Activated naive CD4-positive, alpha-beta T cell (primary cell): ENCODE data around the gene LENEP.

Source experiments
- DNase-seq, 4 experiments: peaks; one replicate each; lab custom pipeline; 2025; lab: John Stamatoyannopoulos, UW

LENEP gene

DNA sequence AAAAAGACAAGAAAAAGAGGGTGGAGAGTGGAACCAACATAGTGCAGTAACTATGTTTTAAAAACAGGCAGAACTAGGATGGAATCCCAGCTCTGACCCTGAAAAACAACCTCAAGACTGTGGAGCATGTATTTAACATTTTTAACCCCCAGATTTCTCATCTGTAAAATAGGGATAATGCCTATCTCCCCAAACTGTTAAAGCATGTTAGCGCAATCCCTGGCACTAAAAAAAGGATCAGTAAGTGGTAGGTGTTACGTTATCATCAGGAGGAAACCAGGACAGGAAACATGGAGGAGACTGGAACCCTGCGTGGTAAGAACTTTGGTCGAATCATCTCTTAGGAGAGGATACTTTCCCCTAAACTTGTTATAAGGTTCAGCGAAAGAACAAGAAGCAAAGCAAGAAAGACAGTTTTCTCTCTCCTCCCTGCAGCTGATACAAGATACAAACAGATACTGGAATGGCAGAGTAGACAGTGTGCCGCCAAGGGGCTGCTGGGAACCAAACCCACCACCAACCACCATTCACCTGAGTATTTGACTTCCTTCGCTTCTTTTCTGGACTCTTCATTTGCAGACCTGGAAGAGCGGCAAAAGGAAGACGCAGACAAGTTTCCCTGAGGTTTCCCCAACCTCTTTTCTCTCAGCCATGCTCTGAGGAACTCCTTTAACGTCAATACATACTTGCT lies 32.8 kb upstream of the LENEP start:
- DNase-seq = no peak

DNA sequence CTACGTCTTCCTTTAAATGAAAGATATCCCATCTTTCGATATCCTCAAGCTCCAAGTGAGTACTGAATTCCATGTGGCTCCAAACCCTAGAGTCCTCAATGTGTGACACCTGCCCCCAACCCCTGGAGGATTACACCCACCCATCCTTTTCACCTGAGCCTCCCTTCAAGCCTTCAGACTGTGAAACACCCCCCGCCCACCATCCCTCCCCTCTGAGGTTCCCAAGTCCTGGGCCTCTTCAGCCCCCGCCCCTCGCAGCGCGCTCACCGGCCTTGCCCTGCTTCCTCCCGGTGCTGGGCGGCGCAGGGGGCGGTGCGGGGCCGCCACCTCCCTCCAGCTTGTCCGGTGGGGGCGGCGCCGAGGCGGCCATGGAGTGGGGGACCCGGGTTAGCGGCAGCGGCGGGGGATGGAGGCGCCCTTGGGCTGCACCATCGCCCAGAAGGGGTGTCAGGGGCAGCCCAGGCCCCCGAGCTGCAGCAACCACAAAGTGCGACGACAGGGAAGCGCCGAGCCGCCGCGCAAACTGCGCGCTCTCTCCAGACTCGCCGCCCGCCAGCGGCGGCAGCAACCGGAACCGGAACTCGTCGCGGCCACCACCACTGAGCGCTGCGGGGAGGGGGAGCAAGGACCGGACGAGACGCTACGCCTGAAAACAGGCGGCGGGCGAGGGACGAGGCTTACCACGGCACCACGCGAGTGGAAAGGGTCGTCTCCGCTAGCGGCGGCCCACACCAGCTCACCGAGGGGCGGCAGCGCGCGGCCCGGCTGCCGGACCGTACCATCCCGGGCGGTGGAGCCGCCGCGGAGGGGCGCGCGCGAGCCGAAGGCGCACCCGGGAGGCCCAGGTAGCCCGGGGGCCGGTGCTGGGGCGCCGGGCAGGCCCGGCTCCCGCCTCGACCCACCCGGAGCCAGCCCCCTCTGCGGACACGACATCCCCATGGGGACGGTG lies 31.9 kb upstream of the LENEP start, which contains the start of gene PYGO2:
Gene PYGO2 (minus strand): TSS at position 576 of the 949 bp plus-strand sequence. CDS start 206 bp downstream, at position 370.
- peak; percentile 50 to 75 (median 62) for DNase-seq

DNA sequence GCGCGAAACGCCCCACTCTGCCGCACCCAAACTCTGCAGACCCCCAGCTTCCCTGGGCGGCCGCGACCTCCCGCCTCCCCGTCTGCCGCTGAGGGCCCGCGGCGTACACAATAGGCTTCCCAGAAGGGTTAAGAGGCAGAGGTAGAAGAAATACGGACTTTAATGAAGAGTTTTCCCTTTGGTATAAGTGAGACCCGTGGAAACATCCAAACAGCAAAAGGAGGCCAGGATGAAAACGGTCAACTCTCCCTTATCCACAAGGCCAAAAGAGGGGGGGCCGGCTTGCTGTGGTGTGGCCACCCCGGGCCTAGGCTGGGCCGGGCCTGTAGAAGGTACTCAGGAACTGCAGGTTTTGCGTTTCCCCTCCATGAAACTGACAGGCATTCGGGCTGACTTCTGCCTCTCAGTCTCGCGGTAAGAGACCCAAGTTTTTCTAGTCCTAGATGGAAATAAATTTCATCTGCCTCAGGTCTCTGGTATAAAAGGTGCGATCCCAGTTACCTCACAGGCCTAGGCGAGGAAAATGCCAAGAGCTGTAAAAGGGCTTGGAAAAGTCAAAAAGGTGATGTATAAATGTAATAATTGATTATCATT lies 31.1 kb upstream of the LENEP start:
- no peak for DNase-seq

DNA sequence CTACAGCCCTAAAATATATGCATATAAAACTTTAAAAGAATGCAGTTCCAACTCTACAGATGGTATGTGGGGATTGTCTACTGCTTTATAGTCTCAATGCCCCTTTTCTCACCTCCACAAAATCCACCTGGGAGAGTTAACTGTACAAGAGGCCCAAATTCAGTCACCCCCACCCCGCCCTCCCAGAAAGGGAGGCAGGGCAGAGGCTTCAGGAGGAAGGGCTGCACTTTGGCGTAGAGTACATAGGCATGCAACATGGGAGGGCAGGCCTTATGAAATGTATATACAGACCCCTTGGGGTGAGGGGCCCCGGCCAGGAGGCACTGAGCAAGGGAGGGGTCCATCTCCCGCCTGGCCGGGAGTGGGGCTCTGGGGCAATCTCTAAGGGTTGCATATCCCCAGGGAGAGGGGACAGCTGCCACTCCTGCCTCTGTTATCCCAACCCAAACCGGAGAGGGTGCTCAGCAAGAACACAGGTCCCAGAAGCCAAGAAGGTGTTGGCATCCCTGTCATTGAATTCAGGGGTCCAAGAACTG lies 30.5 kb upstream of the LENEP start:
- no peak for DNase-seq

DNA sequence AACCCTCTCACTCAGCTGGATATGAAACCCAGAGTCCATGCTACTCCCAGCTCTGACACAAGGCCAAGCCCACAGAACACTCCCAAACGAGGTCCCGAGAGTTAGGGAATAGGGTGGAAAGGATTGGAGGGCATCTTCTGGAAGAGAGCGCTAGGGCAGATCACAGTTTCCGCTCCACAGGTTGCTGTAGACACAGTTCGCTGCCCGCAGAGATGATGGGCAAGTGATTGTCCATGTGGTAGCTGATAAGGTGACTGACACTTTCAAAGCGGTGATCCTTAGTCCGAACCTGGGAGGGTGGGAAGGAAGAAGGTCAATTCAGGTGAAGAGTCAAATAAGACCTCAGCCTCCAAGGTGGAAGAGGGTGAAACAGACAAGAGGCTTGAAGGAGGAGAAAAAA lies 29.7 kb upstream of the LENEP start:
- DNase-seq = no peak

DNA sequence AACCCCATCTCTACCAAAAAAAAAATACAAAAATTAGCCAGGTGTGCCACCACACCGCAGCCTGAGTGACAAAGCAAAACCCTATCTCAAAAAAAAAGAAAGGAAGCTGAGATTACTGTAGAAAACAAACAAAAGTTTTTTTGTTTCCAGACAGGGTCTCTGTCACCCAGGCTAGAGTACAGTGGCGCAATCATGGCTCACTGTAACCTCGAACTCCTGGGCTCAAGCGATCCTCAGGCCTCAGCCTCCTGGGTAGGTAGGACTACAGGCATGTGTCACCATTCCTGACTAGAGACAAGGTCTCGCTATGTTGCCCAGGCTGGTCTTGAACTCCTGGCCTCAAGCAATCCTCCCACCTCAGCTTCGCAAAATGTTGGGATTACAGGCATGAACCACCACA lies 29.0 kb upstream of the LENEP start:
- DNase-seq = no peak

DNA sequence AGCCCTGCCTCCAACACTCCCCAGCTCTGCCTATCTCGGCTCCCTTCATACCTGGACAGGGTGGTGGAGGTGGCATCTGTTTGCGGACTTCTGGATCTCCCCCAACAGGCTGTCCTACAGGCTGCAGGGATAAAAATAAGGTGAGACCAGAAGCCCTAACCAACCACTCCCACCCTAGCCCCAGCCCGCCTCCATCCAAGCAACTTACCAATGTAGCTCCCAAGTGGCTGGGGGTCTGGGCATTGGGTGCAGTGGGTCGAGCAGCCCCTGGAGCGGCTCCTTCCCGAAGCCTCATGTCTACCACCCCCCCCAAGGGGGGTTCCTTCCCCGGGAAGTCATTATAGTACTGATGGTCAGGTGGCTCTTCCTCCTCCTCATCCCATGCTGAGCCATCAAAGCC lies 27.3 kb upstream of the LENEP start:
- DNase-seq = no peak

DNA sequence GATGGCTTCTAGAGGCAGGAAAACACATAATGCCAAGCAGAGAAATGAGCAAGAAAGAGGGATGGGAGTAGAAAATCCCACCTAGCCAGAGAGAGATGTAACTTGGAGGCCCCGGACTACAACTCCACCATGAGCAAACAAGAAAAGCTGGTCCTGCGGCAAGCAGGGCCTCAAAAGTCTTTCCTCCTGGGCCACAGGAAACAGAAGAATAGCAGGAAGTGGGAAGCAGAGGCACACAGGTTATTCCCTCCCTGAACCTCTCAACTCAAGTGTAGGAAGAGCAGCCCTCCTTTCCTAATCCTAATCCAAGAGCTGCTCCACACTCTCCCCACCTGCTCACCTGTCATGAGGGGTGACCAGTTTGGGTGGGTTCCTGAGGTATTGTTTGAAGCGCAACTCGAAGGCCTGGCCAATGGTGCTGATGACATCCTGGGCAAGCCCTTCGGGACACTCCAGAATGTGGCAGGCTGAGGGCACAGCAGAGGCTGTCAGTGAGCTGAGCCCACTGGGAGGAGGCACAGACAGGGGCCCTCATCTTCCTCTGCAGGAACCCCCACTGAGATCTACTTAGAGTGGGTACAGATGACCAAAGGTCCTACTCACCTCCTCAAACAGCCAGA lies 25.9 kb upstream of the LENEP start:
- DNase-seq = no peak

DNA sequence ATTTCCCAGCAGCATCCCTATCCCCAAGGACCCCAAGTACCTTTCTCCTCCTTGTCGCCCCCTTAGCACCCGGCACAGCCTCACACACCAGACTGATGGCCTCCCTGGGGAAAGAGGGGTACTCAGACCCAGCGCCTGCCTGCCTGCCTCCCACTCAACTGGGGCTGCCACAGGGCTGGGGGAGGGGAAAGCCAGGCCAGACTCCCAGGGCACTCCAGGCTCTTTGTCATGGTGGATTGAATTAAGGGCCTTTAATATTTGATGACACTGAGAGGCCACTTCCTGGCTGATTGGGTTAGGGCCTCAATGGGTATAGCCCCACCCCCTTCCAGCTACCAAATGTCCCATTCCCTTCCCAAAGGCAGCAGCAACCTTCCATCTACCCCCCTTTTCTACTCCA lies 24.7 kb upstream of the LENEP start:
- DNase-seq = no peak

DNA sequence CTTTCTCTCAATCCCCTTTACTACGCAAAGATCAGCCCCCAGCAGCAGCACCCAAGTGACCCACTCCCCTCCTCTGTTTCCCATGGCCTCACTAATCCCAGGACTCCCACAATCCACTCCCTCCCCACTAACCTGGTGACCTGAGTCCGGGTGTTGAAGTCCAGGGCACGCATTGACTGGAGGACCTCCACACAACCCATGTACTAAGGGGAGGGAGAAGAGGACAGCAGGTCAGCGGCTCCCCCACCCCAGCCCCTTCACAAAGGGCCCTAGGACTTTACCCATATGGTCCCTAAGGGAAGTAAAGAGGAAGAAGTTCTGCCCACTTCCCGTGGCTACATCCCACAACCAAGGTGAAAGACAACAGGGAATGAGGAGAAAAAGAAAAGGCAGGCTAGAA lies 24.1 kb upstream of the LENEP start:
- DNase-seq = no peak

DNA sequence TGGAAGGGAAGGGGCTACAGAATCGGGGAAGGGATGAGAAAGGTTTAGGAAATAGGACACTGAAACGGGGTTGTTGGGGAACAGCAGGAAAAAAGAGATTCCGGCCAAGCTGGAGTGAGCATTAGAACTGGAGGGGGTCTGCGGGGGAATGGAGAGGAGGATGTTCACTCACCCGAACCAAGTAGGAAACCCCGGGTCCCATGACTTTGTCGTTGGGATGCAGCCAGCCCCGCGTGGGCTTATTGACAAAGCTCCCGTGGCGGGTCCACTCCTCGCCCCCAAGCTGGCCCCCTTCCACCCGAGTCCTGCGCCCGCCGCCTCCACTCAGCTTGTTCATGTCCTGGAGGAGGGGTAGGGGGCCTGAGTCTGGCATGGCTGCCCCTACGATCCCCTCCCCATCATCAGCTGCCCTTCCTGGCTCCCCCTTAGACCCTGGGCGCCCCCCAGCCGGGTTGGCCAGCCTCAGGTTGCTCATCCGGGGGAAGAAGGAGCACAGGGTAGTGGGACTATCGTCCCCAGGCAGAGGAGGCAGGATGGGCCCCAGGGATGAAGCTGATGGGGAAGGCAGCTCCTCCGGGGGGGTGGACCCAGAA lies 23.4 kb upstream of the LENEP start:
- DNase-seq = no peak

DNA sequence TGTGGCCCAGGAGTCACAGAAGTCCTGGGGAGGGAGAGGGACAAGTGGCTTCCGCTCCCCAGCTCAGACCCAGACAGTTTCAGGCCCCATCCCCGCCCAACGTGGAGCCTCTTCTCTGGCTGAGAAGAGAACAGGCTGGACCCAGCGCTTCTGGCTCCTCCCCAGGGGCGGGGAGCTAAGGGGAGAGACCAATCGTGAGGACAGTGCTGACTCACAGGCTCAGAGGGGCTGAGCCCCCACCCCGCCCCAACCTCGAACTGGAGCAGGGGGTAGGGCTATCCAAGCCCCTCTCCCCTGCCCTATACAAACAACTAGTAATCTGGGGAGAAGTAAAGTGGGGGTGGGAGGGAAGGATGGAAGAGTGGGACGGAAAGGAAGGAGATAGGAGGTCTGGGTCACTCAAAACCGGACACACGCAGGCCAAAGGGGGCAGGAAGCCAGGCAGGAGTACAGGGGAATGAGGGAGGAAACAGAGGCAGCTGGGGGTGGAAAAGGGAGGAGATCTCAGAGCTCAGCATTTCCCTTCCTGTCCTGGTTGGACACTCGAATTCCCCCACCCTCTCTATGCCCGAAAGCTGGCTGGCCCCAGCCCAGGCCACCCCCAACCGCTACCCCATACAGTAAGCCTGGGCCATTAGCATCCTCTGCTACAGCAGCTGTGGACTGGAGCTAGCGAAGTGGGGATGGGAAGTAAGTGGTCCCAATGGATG lies 22.6 kb upstream of the LENEP start, which contains the start of gene SHC1:
Gene SHC1 (minus strand): TSS at position 117 of the 710 bp plus-strand sequence. CDS start 221 bp downstream, outside the sequence.
- peak in 1 of 4 experiments; percentile 20 for DNase-seq

DNA sequence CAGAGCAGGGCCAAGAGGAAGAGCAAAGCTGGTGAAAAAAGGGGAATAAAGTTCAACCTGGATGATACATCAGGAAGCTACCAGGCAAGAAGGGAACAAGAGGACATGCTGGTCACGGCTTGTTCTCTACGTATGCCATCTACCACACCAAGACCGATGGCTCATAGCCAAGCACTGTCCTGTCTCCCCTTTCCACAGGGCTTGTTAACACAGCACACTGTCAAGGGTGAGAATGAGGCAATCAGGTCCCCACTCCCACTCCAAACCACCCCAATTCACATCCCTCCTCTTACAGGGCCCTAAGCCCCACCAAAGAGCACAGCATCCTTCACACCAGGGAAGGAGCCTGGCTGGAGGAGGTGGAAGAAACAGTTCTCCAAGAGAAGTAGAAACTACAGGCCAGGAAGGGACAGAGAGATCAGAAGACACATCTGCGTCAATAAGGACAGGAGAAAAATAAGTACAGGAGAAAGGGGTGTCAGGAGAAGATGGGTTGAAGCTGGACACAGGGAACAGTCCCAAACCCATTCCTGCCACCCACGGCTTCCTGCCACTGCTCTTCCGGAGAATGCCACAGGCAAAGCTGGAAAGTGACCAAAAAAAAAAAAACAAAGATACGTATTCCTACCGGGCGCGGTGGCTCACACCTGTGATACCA lies 21.9 kb upstream of the LENEP start:
- DNase-seq = no peak

DNA sequence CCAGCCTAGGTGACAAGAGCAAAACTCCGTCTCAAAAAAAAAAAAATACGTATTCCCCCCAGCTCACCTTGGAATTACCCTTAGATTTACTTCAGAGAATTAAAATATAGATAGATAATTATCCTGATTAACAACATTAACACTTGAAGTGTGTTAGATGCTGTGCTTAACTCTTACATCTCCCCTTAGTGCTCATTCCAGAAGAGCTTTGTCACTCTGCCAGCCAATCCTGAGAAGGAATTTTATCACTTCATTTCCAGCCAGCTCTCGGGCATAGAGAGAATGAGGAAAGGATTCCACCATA lies 21.2 kb upstream of the LENEP start:
- DNase-seq = no peak

DNA sequence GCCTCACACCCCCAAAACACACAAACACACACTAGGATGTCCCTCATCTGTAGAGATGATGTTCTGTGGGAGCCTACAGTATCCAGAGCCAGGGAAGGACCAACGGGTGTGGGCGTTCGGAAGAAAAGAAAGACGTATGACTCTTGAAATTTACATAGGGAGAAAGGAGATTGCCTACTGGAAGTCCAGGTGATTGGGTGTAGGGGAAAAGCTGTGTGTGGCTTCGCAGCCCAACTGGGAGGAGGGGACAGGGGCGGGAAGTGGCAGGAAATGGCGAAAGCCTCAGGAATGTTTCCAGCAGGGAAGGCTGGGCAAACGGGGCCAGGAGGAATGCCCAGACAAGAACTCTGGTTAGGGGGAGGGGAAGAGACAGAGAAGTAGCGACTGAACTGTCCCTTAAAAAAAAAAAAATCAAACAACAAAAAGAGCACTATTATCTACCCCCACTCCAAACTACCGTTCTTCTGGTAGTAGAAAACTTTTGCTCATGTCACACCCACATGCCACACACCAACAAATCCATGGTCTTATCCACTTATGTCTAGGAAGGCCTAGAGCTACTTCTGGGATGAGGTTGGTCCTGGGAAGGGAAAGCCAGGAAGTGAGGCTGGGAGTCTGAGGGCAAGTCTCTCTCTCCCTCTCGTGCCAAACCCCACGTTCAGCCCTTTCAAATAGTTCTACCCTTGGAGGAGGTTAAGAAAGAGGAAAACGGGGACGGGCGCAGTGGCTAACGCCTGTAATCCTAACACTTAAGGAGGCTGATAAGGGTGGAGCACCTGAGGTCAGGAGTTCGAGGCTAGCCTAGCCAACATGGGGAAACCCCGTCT lies 20.7 kb upstream of the LENEP start:
- DNase-seq = no peak

DNA sequence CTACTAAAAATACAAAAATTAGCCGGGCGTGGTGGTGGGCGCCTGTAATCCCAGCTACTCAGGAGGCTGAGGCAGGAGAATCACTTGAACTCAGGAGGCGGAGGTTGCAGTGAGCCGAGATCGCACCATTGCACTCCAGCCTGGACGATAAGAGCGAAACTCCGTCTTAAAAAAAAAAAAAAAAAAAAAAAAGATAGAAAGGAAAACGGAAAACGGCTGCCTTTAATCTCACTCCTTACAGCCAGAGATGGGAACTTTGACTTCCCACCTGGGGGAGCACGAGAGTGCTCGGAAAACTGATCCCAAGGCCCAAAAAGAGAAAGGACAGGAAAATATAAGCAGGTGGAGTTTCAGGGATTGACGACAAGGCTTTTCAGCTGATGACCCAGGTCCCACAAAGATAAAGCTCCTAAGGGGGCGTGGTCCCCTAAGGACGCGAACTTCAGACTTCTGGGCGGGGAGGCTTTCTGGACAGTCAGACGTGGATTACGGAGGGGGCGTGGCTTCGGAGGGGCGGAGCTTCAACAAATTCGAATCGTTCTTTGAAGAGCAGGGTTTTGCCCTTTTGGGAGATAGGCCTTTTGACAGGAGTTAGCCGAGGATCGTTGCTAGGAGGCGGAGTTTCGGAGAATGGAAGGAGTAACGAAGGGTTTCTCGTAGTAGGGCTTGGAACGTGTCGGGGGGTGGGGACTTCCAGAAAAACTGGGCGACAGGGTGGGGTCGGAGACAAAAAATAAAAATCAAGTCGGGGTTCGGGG lies 19.9 kb upstream of the LENEP start:
- peak; percentile 67 to 79 (median 71) for DNase-seq

DNA sequence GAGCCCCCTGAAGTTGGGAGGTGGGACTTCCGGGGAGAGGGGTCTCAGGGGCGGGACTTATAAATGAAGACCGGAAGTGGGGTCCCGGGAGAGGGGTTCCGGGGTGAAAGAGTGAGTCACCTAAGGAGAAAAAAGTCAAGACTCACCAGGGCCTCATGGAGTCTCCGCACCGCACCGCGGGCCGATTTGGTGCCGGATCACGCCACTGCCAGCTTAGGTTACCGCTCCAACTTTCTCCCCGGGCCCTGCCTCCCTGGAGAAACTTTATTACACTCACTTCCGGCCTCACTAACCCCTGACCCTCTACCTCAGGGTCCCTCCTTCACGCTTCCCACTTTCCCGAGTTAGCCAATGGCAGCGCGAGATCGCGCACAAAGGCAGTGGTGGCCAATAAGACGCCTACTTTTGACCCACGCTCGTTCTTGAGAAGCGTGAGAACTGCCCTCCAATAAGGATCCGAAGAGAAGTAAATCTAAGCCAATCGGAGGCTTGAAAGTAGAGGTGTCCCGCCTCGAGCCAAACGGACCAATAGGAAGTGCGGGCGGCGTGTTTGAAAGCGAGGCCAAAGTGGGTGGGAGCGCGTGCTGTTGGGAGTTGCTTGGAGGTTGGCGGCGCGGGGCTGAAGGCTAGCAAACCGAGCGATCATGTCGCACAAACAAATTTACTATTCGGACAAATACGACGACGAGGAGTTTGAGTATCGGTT lies 19.1 kb upstream of the LENEP start, which contains the start of gene CKS1B:
Gene CKS1B (plus strand): TSS at position 580 of the 706 bp plus-strand sequence. CDS start 65 bp downstream, at position 645.
- peak; percentile 88 to 94 (median 92) for DNase-seq
